ENCODE measurements around the gene BTBD19. TPM values are rescaled to one million over a fixed set of nuclear protein-coding genes. Genes with fewer than 3 reads are reported as not detected.

Gene BTBD19
- total RNA-seq, 1 donor from 2014 or later = 5.7 TPM

GRCh38 chr1:44839576-44839975, 31.3 kb downstream of the BTBD19 start:
- H3K9me3 ChIP-seq (ENCODE audit: control insufficient read depth in 3 of 3, low read length in 3 of 3) = no peaks in the 10 kb centered on the region
- H3K4me1 ChIP-seq (ENCODE audit: control insufficient read depth in 3 of 3, insufficient read depth in 3 of 3, low read length in 3 of 3) = peaks cover 7 to 9% (median 8%) of the 10 kb centered on the region in 3 donors
- H3K9ac ChIP-seq (ENCODE audit: low read depth in 1 of 3, low read length in 3 of 3) = no peak overlapping the region
- H3K27me3 ChIP-seq (ENCODE audit: control insufficient read depth in 3 of 3, insufficient read depth in 3 of 3, low read length in 3 of 3) = no peaks in the 10 kb centered on the region
- no peak overlapping the region for H3K4me3 ChIP-seq (ENCODE audit: low read length in 3 of 3)
- no peak overlapping the region for H3K27ac ChIP-seq (ENCODE audit: low read depth, low read length)
- H3K36me3 ChIP-seq (ENCODE audit: control insufficient read depth in 3 of 3, insufficient read depth in 3 of 3, low read length in 3 of 3) = no peaks in the 10 kb centered on the region

GRCh38 chr1:44842486-44842861, 34.2 kb downstream of the BTBD19 start:
- Histone ChIP-seq H3K27me3 (ENCODE audit: control insufficient read depth in 3 of 3, insufficient read depth in 3 of 3, low read length in 3 of 3) (no peaks in the 10 kb centered on the region), H3K4me1 (ENCODE audit: control insufficient read depth in 3 of 3, insufficient read depth in 3 of 3, low read length in 3 of 3) (peaks cover 3 to 5% (median 4%) of the 10 kb centered on the region in 3 donors), H3K4me3 (ENCODE audit: low read length in 3 of 3) (peak overlapping the region; percentile 34 to 66 (median 59)), H3K9ac (ENCODE audit: low read depth in 1 of 3, low read length in 3 of 3) (peak overlapping the region; percentile 65 to 78 (median 68)), H3K36me3 (ENCODE audit: control insufficient read depth in 3 of 3, insufficient read depth in 3 of 3, low read length in 3 of 3) (no peaks in the 10 kb centered on the region), H3K9me3 (ENCODE audit: control insufficient read depth in 3 of 3, low read length in 3 of 3) (no peaks in the 10 kb centered on the region), H3K27ac (ENCODE audit: low read depth, low read length) (no peak overlapping the region)

GRCh38 chr1:44842862-44843655, 34.7 kb downstream of the BTBD19 start, which contains the start of gene PTCH2:
TSS of gene PTCH2 (minus strand) at chr1:44843253. CDS start at chr1:44842932, 321 bp downstream.
- Histone ChIP-seq H3K27me3 (ENCODE audit: control insufficient read depth in 3 of 3, insufficient read depth in 3 of 3, low read length in 3 of 3) (no peaks in the 10 kb centered on the region), H3K9ac (ENCODE audit: low read depth in 1 of 3, low read length in 3 of 3) (peak within 1 kb of the TSS; percentile 65 to 78 (median 68)), H3K4me3 (ENCODE audit: low read length in 3 of 3) (peak within 1 kb of the TSS; percentile 34 to 66 (median 59)), H3K36me3 (ENCODE audit: control insufficient read depth in 3 of 3, insufficient read depth in 3 of 3, low read length in 3 of 3) (no peaks in the 10 kb centered on the region), H3K9me3 (ENCODE audit: control insufficient read depth in 3 of 3, low read length in 3 of 3) (no peaks in the 10 kb centered on the region), H3K27ac (ENCODE audit: low read depth, low read length) (no peak within 1 kb of the TSS), H3K4me1 (ENCODE audit: control insufficient read depth in 3 of 3, insufficient read depth in 3 of 3, low read length in 3 of 3) (peaks cover 3 to 5% (median 4%) of the 10 kb centered on the region in 3 donors)

- Histone ChIP-seq H3K4me3 (ENCODE audit: low read length in 3 of 3) (no peak overlapping the region), H3K27me3 (ENCODE audit: control insufficient read depth in 3 of 3, insufficient read depth in 3 of 3, low read length in 3 of 3) (no peaks in the 10 kb centered on the region), H3K4me1 (ENCODE audit: control insufficient read depth in 3 of 3, insufficient read depth in 3 of 3, low read length in 3 of 3) (peaks cover 0 to 5% (median 3%) of the 10 kb centered on the region in 3 donors), H3K27ac (ENCODE audit: low read depth, low read length) (no peak overlapping the region), H3K9ac (ENCODE audit: low read depth in 1 of 3, low read length in 3 of 3) (no peak overlapping the region), H3K36me3 (ENCODE audit: control insufficient read depth in 3 of 3, insufficient read depth in 3 of 3, low read length in 3 of 3) (peaks cover 5 to 11% (median 8%) of the 10 kb centered on the region in 3 donors), H3K9me3 (ENCODE audit: control insufficient read depth in 3 of 3, low read length in 3 of 3) (no peaks in the 10 kb centered on the region)
These were observed 38.7 kb downstream of the BTBD19 start for GRCh38 chr1:44846985-44847384.

- H3K4me3 ChIP-seq (ENCODE audit: low read length in 3 of 3) = no peak overlapping the region
- peaks cover 5 to 12% (median 8%) of the 10 kb centered on the region in 3 donors for H3K36me3 ChIP-seq (ENCODE audit: control insufficient read depth in 3 of 3, insufficient read depth in 3 of 3, low read length in 3 of 3)
- H3K27ac ChIP-seq (ENCODE audit: low read depth, low read length) = no peak overlapping the region
- no peaks in the 10 kb centered on the region for H3K27me3 ChIP-seq (ENCODE audit: control insufficient read depth in 3 of 3, insufficient read depth in 3 of 3, low read length in 3 of 3)
- peaks cover 0 to under 1% (median 0%) of the 10 kb centered on the region in 3 donors for H3K4me1 ChIP-seq (ENCODE audit: control insufficient read depth in 3 of 3, insufficient read depth in 3 of 3, low read length in 3 of 3)
- H3K9ac ChIP-seq (ENCODE audit: low read depth in 1 of 3, low read length in 3 of 3) = no peak overlapping the region
- no peaks in the 10 kb centered on the region for H3K9me3 ChIP-seq (ENCODE audit: control insufficient read depth in 3 of 3, low read length in 3 of 3)
These were observed 39.5 kb downstream of the BTBD19 start for GRCh38 chr1:44847845-44848244.

- Histone ChIP-seq H3K27me3 (ENCODE audit: control insufficient read depth in 3 of 3, insufficient read depth in 3 of 3, low read length in 3 of 3) (no peaks in the 10 kb centered on the region), H3K9me3 (ENCODE audit: control insufficient read depth in 3 of 3, low read length in 3 of 3) (no peaks in the 10 kb centered on the region), H3K27ac (ENCODE audit: low read depth, low read length) (no peak overlapping the region), H3K4me1 (ENCODE audit: control insufficient read depth in 3 of 3, insufficient read depth in 3 of 3, low read length in 3 of 3) (no peaks in the 10 kb centered on the region), H3K36me3 (ENCODE audit: control insufficient read depth in 3 of 3, insufficient read depth in 3 of 3, low read length in 3 of 3) (peaks cover 5 to 12% (median 9%) of the 10 kb centered on the region in 3 donors), H3K9ac (ENCODE audit: low read depth in 1 of 3, low read length in 3 of 3) (no peak overlapping the region), H3K4me3 (ENCODE audit: low read length in 3 of 3) (no peak overlapping the region)
These were observed 40.3 kb downstream of the BTBD19 start for GRCh38 chr1:44848456-44849181.

GRCh38 chr1:44849575-44850132, 41.3 kb downstream of the BTBD19 start:
- Histone ChIP-seq H3K4me1 (ENCODE audit: control insufficient read depth in 3 of 3, insufficient read depth in 3 of 3, low read length in 3 of 3) (no peaks in the 10 kb centered on the region), H3K27ac (ENCODE audit: low read depth, low read length) (no peak overlapping the region), H3K27me3 (ENCODE audit: control insufficient read depth in 3 of 3, insufficient read depth in 3 of 3, low read length in 3 of 3) (no peaks in the 10 kb centered on the region), H3K9ac (ENCODE audit: low read depth in 1 of 3, low read length in 3 of 3) (no peak overlapping the region), H3K9me3 (ENCODE audit: control insufficient read depth in 3 of 3, low read length in 3 of 3) (no peaks in the 10 kb centered on the region), H3K36me3 (ENCODE audit: control insufficient read depth in 3 of 3, insufficient read depth in 3 of 3, low read length in 3 of 3) (peaks cover 5 to 17% (median 11%) of the 10 kb centered on the region in 3 donors), H3K4me3 (ENCODE audit: low read length in 3 of 3) (no peak overlapping the region)

GRCh38 chr1:44851308-44851707, 43.0 kb downstream of the BTBD19 start:
- Histone ChIP-seq H3K9me3 (ENCODE audit: control insufficient read depth in 3 of 3, low read length in 3 of 3) (no peaks in the 10 kb centered on the region), H3K27ac (ENCODE audit: low read depth, low read length) (no peak overlapping the region), H3K36me3 (ENCODE audit: control insufficient read depth in 3 of 3, insufficient read depth in 3 of 3, low read length in 3 of 3) (peaks cover 11 to 25% (median 13%) of the 10 kb centered on the region in 3 donors), H3K4me3 (ENCODE audit: low read length in 3 of 3) (no peak overlapping the region), H3K4me1 (ENCODE audit: control insufficient read depth in 3 of 3, insufficient read depth in 3 of 3, low read length in 3 of 3) (no peaks in the 10 kb centered on the region), H3K9ac (ENCODE audit: low read depth in 1 of 3, low read length in 3 of 3) (no peak overlapping the region), H3K27me3 (ENCODE audit: control insufficient read depth in 3 of 3, insufficient read depth in 3 of 3, low read length in 3 of 3) (no peaks in the 10 kb centered on the region)

GRCh38 chr1:44853201-44853600, 44.9 kb downstream of the BTBD19 start:
- H3K27me3 ChIP-seq (ENCODE audit: control insufficient read depth in 3 of 3, insufficient read depth in 3 of 3, low read length in 3 of 3) = no peaks in the 10 kb centered on the region
- H3K27ac ChIP-seq (ENCODE audit: low read depth, low read length) = no peak overlapping the region
- H3K9me3 ChIP-seq (ENCODE audit: control insufficient read depth in 3 of 3, low read length in 3 of 3) = no peaks in the 10 kb centered on the region
- H3K9ac ChIP-seq (ENCODE audit: low read depth in 1 of 3, low read length in 3 of 3) = no peak overlapping the region
- H3K36me3 ChIP-seq (ENCODE audit: control insufficient read depth in 3 of 3, insufficient read depth in 3 of 3, low read length in 3 of 3) = peaks cover 18 to 29% (median 20%) of the 10 kb centered on the region in 3 donors
- H3K4me3 ChIP-seq (ENCODE audit: low read length in 3 of 3) = no peak overlapping the region
- H3K4me1 ChIP-seq (ENCODE audit: control insufficient read depth in 3 of 3, insufficient read depth in 3 of 3, low read length in 3 of 3) = no peaks in the 10 kb centered on the region

Measured in skeletal muscle tissue (tissue), 4 donors.